Measurements from ENCODE around the gene ENAM.

ENAM gene, protein sequence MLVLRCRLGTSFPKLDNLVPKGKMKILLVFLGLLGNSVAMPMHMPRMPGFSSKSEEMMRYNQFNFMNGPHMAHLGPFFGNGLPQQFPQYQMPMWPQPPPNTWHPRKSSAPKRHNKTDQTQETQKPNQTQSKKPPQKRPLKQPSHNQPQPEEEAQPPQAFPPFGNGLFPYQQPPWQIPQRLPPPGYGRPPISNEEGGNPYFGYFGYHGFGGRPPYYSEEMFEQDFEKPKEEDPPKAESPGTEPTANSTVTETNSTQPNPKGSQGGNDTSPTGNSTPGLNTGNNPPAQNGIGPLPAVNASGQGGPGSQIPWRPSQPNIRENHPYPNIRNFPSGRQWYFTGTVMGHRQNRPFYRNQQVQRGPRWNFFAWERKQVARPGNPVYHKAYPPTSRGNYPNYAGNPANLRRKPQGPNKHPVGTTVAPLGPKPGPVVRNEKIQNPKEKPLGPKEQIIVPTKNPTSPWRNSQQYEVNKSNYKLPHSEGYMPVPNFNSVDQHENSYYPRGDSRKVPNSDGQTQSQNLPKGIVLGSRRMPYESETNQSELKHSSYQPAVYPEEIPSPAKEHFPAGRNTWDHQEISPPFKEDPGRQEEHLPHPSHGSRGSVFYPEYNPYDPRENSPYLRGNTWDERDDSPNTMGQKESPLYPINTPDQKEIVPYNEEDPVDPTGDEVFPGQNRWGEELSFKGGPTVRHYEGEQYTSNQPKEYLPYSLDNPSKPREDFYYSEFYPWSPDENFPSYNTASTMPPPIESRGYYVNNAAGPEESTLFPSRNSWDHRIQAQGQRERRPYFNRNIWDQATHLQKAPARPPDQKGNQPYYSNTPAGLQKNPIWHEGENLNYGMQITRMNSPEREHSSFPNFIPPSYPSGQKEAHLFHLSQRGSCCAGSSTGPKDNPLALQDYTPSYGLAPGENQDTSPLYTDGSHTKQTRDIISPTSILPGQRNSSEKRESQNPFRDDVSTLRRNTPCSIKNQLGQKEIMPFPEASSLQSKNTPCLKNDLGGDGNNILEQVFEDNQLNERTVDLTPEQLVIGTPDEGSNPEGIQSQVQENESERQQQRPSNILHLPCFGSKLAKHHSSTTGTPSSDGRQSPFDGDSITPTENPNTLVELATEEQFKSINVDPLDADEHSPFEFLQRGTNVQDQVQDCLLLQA

GRCh38 chr4:70628444-70628843 is at the start of gene ENAM:
Gene ENAM (plus strand): TSS chr4:70628744. CDS start chr4:70629501, 757 bp downstream.
- ATAC-seq = no peak
- no peak for TF ChIP-seq ZNF8 (CRISPR knock-in tag; IDR thresholded peaks at IDR 0.05)
- TF ChIP-seq, protein P1, sequence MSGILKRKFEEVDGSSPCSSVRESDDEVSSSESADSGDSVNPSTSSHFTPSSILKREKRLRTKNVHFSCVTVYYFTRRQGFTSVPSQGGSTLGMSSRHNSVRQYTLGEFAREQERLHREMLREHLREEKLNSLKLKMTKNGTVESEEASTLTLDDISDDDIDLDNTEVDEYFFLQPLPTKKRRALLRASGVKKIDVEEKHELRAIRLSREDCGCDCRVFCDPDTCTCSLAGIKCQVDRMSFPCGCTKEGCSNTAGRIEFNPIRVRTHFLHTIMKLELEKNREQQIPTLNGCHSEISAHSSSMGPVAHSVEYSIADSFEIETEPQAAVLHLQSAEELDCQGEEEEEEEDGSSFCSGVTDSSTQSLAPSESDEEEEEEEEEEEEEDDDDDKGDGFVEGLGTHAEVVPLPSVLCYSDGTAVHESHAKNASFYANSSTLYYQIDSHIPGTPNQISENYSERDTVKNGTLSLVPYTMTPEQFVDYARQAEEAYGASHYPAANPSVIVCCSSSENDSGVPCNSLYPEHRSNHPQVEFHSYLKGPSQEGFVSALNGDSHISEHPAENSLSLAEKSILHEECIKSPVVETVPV (CRISPR knock-in tag; IDR thresholded peaks at IDR 0.05) = no peak
- TF ChIP-seq CREB5 (CRISPR knock-in tag; IDR thresholded peaks at IDR 0.05; ENCODE audit: low read depth) = no peak
- TF ChIP-seq BACH2 (CRISPR knock-in tag; IDR thresholded peaks at IDR 0.05; ENCODE audit: borderline replicate concordance) = no peak
- no peak for TF ChIP-seq ZNF70 (CRISPR knock-in tag; IDR thresholded peaks at IDR 0.05)
- TF ChIP-seq, protein P2, sequence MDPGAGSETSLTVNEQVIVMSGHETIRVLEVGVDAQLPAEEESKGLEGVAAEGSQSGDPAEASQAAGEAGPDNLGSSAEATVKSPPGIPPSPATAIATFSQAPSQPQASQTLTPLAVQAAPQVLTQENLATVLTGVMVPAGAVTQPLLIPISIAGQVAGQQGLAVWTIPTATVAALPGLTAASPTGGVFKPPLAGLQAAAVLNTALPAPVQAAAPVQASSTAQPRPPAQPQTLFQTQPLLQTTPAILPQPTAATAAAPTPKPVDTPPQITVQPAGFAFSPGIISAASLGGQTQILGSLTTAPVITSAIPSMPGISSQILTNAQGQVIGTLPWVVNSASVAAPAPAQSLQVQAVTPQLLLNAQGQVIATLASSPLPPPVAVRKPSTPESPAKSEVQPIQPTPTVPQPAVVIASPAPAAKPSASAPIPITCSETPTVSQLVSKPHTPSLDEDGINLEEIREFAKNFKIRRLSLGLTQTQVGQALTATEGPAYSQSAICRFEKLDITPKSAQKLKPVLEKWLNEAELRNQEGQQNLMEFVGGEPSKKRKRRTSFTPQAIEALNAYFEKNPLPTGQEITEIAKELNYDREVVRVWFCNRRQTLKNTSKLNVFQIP (CRISPR knock-in tag; IDR thresholded peaks at IDR 0.05; ENCODE audit: borderline replicate concordance, low read depth) = no peak
- no peak for TF ChIP-seq ZC3H10 (CRISPR knock-in tag; IDR thresholded peaks at IDR 0.05)
- no peak for TF ChIP-seq ESRRG (CRISPR knock-in tag; IDR thresholded peaks at IDR 0.05)
- TF ChIP-seq RARB (CRISPR knock-in tag; IDR thresholded peaks at IDR 0.05) = no peak
- no peak for TF ChIP-seq OSR1 (CRISPR knock-in tag; IDR thresholded peaks at IDR 0.05)
- TF ChIP-seq ISL1 (CRISPR knock-in tag; IDR thresholded peaks at IDR 0.05) = no peak
- TF ChIP-seq, protein P3, sequence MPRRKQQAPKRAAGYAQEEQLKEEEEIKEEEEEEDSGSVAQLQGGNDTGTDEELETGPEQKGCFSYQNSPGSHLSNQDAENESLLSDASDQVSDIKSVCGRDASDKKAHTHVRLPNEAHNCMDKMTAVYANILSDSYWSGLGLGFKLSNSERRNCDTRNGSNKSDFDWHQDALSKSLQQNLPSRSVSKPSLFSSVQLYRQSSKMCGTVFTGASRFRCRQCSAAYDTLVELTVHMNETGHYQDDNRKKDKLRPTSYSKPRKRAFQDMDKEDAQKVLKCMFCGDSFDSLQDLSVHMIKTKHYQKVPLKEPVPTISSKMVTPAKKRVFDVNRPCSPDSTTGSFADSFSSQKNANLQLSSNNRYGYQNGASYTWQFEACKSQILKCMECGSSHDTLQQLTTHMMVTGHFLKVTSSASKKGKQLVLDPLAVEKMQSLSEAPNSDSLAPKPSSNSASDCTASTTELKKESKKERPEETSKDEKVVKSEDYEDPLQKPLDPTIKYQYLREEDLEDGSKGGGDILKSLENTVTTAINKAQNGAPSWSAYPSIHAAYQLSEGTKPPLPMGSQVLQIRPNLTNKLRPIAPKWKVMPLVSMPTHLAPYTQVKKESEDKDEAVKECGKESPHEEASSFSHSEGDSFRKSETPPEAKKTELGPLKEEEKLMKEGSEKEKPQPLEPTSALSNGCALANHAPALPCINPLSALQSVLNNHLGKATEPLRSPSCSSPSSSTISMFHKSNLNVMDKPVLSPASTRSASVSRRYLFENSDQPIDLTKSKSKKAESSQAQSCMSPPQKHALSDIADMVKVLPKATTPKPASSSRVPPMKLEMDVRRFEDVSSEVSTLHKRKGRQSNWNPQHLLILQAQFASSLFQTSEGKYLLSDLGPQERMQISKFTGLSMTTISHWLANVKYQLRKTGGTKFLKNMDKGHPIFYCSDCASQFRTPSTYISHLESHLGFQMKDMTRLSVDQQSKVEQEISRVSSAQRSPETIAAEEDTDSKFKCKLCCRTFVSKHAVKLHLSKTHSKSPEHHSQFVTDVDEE (CRISPR knock-in tag; IDR thresholded peaks at IDR 0.05) = no peak
- TF ChIP-seq TCF4 (CRISPR knock-in tag; IDR thresholded peaks at IDR 0.05; ENCODE audit: borderline replicate concordance) = no peak
- TF ChIP-seq ZNF565 (CRISPR knock-in tag; conservative IDR thresholded peaks at IDR 0.05; ENCODE audit: low read depth) = no peak
- TF ChIP-seq PPARA (CRISPR knock-in tag; IDR thresholded peaks at IDR 0.05; ENCODE audit: borderline replicate concordance) = no peak
- TF ChIP-seq TOX (CRISPR knock-in tag; IDR thresholded peaks at IDR 0.05; ENCODE audit: borderline replicate concordance) = no peak
- no peak for TF ChIP-seq CSDC2 (CRISPR knock-in tag; IDR thresholded peaks at IDR 0.05)
- no peak for TF ChIP-seq GLIS3 (CRISPR knock-in tag; IDR thresholded peaks at IDR 0.05)
- no peak for TF ChIP-seq ZFP30 (CRISPR knock-in tag; IDR thresholded peaks at IDR 0.05)

GRCh38 chr4:70581980-70582379 is 46.6 kb upstream of the ENAM start:
- ATAC-seq = no peak
- TF ChIP-seq, protein P2 (CRISPR knock-in tag; IDR thresholded peaks at IDR 0.05; ENCODE audit: borderline replicate concordance, low read depth) = no peak
- TF ChIP-seq ZFP3 (CRISPR knock-in tag; IDR thresholded peaks at IDR 0.05) (no peak), ZFP30 (CRISPR knock-in tag; IDR thresholded peaks at IDR 0.05) (no peak)

Data from SK-N-SH treated with all-trans-retinoic acid at 6 μM for 48 hours (cell line).